Stimulated activated CD8-positive, alpha-beta memory T cell treated with anti-CD3 and anti-CD28 coated beads, Interleukin-7, amount 100 ng/mL, for 24 hours (primary cell): ENCODE data around the gene SLC25A30.
"Not testable (repeated sequence)": the region's sequence is repeated elsewhere in the genome, so short reads cannot be mapped to it uniquely, and the experiment has no call there.

Source experiments
- DNase-seq: peaks from one replicate; pipeline ENCODE4 v3.0.0-alpha.2; 2020; ENCODE audit warnings: low read depth

SLC25A30 gene

DNA sequence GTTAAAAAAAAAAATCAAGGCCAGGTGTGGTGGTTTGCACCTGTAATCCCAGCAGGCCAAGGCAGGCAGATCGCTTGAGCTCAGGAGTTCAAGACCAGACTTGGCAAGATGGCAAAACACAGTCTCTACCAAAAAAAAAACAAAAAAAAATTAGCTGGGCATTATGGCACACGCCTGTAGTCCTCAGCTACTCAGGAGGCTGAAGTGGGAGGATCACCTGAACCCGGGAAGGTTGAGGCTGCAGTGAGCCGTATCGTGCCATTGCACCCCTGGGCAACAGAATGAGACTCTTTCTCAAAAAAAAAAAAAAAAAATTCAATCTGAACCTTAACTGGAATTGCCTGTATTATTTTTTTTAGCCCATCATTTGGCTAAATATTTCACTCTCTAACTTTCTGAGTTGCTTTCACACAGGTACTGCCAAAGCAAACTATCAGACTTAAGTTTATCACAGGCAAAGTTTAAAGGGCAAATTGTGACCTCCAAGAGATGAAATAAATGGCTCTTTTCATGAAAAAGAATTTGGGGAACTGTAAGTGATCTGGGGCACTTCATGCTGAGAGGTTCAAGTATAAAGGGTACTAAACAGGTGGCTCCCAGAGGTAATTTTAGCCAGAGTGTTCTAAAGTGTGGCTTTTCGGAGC lies 14.7 kb upstream of the SLC25A30 start:
- no peak for DNase-seq

DNA sequence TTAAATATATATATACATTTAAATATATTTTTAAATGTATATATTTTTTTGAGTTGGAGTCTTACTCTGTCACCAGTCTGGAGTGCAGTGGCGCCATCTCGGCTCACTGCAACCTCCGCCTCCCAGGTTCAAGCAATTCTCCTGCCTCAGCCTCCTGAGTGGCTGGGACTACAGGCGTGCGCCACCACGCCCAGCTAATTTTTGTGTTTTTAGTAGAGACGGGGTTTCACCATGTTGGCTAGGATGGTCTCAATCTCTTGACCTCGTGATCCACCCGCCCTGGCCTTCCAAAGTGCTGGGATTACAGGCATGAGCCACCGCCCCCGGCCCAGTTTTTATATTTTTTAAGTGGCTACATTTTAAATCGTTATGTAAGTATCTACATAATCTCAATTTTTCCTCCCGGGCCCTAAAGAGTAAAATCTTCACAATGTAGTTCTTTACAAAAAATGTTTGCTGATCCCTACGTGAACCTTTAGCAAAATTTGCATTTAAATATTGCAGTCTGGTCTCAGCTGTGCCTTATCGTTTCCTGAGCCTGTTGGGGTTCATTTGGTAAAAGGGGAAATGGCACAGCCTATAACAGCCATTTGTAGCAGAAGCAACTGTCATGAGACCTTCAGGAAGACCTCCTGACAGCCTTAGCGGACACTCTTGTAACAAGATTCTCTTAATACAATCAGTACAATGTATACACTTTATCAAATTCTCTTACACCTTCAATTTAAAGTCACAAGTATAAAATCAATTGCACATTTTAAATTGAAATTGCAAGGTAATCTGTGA lies 8.1 kb upstream of the SLC25A30 start:
- DNase-seq: not testable (repeated sequence)

DNA sequence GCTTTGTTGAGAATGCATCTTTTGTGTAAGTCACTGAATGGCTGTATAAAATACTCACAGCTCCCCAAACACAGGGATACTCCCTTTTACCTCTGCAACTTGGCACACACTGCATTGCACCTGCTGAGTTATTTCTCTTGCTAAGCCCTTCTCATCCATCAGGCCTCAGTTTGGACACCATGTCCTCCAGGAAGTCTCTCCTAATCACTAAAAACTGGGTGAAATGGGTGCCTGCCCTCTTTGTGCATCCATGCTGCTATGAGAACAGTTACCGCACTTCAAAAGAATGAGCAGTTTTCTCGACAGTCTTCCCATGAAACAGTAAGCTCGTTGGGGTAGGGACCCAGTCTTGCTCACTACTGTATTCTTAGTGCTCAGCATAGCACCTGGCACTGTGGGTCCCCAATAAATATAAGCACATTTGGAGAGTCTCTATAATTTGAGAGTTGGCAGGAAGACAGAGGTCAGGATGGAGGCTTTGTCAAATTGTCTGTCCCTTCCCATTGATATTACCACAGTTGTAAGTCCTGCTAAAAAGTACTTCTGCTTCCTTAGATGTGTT lies 4.6 kb upstream of the SLC25A30 start:
- DNase-seq: no peak

DNA sequence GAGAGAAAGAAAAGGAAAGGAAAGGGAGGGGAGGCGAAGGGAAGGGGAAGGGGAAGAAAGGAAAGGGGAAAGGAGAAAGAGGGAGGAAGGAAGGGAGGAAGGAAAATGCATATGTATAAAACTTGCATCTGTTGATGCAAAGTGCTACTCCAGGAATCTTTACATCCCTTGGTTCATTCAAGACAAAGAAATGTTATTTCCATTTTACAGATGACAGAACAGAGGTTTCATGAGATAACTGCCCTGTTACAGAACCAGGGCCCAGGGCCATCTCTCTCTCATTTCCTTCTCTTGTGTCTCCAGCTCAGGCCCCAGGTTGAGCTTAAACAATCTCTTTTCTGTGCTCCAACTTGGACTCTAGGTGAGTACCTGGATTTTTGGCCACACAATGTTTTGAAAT lies 1.8 kb upstream of the SLC25A30 start:
- DNase-seq: no peak

DNA sequence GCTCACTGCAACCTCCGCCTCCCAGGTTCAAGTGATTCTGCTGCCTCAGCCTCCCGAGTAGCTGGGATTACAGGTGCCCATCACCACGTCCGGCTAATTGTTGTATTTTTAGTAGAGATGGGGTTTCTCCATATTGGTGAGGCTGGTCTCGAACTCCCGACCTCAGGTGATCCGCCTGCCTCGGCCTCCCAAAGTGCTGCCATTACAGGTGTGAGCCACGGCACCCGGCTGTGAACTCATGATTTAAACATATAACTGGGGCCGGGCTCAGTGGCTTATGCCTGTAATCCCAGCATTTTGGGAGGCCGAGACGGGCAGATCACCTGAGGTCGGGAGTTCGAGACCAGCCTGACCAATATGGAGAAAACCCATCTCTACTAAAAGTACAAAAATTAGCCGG lies 1.2 kb upstream of the SLC25A30 start:
- not testable (repeated sequence) for DNase-seq

DNA sequence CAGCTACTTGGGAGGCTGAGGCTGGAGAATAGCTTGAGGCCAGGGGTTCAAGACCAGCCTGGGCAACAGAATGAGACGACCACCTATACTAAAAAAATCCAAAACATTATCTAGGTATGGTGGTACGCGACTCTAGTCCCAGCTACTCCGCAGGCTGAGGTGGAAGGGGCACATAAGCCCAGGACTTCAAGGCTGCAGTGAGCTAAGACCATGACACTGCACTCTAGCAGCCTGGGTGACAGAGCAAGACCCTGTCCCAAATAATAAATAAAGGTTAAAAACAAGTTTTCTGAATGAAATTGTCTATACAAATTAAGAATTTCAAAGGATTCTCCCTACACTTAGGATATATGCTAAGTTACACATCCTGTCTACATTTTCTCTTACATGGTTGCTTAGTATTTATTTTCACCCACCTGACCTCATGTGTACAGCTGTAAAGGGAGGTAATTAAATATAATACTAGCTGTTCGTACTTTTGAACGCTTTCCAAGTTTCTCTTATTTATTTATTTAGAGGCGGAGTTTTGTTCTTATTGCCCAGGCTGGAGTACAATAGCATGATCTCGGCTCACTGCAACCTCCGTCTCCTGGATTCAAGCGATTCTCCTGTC lies 1.6 kb downstream of the SLC25A30 start:
- no peak for DNase-seq

DNA sequence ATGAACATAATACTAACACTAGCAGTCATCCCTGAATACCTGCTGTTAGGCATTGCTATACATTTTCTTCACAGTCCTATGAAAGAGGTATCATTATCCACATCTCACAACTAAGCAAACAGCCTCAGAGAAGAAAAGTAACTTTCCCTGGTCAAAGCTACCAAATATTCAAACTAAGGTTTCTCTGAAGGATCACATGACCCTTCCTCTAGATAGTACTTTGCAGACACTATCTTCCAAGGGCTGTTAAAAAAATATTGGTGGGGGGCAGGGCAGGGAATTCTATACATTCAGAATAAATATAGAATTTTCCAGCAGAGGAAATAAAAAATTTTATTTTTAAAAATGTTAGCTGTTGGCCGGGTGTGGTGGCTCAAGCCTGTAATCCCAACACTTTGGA lies 3.1 kb downstream of the SLC25A30 start:
- no peak for DNase-seq

DNA sequence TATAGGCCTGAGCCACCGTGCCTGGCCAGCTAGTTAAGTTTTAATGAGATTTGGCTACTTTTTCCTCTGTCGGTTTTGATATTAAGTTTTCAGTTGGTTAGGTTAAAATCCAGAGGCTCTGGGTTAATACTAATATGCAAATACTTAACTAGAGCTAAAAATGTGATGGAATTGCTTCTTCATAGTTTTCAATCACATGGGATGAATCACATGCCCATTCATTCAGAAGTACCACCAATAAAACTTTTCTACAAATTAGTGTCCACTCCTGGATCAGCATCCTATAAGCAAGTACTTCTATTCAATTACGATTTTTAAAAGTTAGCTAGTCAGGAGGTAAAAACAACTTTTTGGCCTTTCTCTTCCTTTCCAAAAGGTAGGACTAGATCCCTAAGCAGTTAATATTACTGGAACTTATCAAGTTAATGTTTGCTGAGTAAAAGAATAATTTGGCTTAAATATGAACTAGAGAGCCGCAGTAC lies 4.3 kb downstream of the SLC25A30 start:
- no peak for DNase-seq

DNA sequence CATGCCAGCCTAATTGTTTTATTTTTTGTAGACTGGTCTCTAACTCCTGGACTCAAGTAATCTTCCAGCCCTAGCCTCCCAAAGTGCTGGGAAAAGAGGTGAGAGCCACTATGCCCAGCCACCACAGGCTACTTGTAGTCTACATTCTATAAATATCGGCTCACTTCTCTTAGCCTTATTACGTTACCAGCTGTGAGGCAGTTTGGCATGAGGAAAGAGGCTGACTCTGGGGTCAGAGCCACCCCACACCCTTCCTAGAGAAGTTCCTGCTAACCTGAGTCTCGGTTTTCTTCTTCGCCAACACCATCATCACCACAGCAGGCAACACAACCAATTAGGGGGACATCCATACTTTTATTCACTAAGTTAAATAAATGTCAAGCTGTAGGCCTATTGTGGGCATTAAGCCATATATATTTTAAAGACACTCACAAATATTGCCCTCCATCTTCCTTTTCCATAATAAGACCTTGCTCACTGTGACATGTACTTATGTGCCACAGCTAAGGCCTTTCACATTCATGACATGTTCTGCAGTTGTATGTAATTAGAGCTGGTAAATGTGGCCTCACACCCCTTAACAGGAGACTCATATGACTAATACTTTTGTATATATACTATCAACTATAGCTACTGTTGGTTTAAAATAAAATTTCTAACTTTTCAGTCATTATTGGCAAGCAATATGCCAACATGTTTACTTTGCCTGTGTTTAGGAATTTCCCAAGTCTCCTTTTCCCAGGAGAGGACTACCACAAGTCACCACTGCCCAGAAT lies 5.7 kb downstream of the SLC25A30 start:
- no peak for DNase-seq

DNA sequence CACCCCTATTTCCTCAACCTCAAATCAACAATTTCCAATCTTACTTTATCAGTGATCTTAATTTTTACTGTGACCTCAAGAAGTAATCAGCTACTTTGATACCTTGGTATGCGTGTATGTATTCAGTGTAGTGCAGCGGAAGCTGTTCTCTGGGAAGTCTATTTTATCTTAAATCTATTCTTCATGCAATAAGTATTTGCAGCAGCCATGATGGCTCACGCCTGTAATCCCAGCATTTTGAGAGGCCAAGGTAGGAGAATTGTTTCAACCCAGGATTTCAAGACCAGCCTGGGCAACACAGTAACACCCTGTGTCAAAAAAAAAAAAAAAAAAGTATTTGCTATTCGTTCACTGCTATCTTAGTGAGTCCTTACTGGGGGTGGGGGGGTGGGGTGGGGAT lies 6.5 kb downstream of the SLC25A30 start:
- no peak for DNase-seq

DNA sequence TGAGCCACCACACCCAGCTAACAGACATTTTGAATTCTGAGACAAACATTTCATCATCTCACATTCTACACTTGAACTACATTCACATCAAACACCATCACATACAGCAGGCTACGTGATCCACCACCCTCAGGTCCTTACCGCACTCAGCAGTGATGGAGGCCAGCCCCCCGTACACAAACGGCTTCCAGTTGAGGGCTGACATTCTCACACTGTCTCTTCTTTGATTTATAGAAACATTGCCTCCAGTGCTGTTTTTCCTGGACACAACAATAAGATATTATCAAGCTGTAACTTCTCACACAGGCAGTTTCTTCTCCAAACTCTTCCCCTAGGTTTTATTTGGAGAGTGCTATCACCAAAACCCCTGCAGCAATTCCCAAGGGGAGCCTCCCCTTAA lies 7.0 kb downstream of the SLC25A30 start:
- no peak for DNase-seq

DNA sequence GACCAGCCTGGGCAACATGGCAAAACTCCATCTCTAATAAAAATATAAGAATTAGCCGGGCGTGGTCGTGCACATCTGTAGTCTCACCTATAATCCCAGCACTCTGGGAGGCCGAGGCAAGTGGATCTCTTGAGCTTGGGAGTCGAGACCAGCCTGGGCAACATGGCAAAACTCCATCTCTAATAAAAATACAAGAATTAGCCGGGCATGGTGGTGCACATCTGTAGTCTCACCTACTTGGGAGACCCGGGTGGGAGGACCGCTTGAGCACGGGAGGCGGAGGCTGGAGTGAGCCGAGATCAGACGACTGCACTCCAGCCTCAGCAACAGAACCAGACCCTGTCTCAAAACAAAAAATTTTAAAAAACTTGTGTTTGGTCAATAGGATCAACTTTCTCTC lies 7.7 kb downstream of the SLC25A30 start:
- DNase-seq: no peak

DNA sequence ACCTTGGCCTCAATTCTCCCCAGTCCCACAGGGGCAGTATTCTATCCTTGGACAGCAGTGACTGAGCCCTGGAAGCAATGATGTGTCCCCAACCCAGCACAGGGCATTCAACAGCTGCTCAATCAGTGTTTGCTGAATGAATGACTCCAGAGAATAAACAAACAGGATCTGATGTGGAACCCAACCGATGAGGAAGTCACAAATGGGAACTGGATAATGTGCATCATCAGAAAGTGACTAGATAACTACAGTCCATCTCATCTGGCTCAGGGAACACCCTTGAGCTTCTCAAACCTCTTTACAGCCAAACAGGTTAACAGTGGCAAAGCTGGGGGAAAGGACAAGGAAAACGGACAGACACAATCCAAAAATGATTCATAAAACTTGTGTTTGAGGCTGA lies 8.2 kb downstream of the SLC25A30 start:
- DNase-seq: no peak

DNA sequence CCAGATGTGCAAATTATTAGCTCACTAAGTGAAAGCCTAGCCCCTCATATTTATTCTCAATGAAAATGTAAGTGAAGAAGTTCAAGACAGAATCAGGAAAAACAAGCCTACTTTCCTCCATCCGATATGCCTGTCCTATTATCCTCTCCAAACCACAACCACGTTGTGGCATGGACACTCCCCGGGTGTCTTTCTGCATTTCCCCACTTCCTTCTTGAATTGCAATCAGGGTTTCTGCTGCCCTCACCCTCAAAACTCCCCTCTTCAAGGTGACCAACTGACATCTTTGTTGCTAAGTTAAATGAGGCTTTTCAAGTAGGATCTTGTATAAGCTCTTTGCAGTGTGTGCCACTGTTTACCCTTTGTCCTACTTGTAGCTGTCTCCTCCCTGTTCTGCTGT lies 11.8 kb downstream of the SLC25A30 start:
- DNase-seq: no peak

DNA sequence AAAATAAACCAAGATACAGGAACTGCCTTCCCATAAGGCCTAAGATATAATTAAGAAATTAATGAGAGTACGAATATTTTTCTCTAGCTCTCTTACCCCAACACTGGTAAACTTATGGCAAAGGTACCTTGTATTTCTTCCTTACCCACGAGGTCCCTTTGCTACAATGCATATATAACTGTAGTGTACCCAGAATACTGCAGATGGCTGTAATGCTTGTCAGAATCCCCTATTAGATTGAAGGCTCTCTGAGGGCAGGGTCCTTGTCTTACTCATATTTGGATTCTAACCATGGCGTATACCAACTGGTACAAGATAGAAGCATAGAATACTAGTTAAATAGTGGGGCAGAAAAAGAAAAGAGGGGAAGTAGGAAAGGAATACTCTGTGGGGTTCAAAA lies 15.1 kb downstream of the SLC25A30 start:
- no peak for DNase-seq

DNA sequence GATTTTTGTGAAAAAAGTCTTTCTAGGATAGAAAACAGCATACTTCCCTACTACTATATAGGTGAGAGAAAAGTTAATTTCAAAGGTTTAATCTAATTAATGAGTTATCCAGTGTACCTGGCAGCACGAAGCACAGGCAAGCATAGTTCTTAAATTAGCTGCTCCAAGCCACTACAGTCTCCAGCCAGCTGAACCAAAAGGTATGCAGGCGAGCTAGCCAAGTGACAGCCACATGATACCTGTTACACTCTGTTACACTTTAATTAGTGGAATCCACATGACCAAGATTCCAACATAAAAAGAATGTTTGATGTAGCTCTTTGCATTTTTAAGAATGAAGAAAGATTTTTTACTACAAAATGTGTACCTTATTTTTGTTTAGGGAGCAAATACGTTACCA lies 15.5 kb downstream of the SLC25A30 start:
- DNase-seq: no peak

DNA sequence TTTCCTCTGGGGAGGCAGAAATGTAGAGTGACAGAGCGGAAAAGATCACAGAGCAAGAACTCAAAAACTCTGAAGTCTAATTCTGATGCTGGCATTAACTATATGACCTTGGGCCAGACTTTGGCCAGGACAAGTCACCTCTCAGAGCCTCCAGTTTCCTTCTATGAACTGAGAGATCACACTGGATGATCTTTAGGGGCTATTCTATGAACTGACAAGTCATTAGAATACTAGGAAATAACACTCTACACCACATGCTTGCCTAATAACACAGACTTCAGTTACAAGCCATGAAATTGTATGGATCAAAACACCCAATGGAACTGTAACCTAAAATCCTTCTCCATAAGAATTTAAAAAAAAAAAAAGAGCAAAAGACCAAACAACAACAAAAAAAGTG lies 16.9 kb downstream of the SLC25A30 start:
- DNase-seq: no peak

DNA sequence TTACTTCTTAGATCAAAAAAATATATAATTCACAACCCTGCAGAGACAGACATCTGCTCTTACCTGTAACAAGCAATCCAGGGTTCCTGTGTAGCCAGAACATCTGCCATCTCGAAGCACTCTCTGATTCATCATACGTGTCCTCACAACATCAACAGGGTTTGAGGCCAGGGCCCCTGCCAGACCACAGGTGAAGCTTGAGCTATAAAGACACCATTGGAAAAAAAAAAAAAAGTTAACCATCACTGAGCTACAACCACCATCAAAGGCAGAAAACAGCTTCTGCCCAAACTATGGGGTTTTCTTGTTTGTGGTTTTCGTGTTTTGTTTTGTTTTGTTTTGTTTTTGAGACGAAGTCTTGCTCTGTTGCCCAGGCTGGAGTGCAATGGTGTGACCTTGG lies 19.3 kb downstream of the SLC25A30 start:
- DNase-seq: no peak

DNA sequence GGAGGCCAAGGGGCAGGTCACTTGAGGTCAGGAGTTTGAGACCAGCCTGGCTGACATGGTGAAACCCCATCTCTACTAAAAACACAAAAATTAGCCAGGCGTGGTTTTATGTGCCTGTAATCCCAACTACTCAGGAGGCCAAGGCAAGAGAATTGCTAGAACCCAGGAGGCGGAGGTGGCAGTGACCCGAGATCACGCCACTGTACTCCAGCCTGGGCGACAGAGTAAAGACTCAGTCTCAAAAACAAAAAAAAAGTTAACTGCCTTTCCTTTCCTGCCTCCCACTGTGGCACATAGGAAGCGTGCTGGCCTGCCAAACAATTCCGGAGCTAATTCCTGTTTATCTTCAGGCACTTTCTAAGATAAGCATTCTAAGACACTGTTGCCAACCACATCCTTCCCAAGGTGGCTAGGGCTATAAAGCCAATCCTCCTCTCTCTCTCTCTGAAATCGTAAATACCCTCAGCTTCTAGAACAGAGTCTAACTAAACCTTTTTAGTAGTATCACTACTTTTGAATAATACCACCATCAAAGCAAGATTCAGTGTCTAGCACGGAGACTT lies 21.6 kb downstream of the SLC25A30 start:
- DNase-seq: no peak

DNA sequence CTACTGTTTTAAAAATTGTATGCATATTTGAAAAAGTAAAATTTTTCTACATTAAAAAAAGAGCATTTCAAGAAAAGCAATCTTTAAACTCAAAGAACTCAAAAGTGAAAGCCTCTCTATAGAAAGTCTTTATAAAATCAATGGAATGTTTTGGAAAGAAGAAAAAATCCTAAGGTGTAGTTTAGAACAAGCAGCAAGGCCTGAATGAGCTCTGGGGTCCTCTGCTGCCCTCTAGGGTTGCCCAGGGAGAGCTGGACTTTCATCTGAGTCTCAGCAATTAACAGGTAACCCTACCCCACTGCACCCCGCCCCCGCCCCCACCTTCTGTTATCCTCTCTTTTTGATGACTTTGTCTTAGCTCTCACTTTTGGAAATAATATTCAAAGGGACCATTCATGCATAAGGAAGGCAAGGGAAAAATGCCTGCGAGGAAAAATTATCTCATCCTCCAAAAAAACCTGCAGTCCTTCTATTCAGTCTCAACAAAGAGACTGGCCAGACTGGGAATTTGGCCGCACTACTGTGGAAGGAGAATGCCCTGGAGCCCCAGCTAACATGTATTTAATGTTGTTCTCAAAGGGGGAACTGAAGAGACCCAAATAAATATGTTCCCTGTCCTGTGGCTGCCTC lies 24.1 kb downstream of the SLC25A30 start:
- no peak for DNase-seq

DNA sequence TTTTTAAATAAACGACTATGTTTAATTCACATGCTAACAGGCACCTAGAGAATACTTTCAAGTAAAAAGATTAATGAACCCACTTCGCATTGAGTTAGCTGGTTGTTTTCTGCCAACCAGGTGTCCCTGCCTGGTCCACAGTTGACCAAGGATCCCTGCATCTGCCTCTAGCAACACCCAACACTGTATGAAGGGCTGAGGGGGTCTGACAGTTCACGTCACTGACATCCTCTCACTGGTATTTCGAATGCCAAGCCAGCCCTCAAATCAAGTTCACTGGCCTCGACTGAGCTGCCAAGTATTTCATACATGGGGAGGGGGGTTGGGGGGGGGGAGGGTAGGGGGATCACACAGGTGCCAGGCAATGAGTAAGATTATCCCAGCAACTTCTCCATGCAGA lies 25.4 kb downstream of the SLC25A30 start:
- DNase-seq: no peak
